Stimulated activated CD8-positive, alpha-beta memory T cell treated with anti-CD3 and anti-CD28 coated beads, Interleukin-2, amount 100 ng/mL, for 48 hours (primary cell): ENCODE measurements around the gene PIEZO1.

Source experiments
- DNase-seq, 2 donors: peaks; one replicate each; pipeline ENCODE4 v3.0.0-alpha.2; 2020; ENCODE audit warnings: low read depth in 2 of 2

Gene PIEZO1

DNA sequence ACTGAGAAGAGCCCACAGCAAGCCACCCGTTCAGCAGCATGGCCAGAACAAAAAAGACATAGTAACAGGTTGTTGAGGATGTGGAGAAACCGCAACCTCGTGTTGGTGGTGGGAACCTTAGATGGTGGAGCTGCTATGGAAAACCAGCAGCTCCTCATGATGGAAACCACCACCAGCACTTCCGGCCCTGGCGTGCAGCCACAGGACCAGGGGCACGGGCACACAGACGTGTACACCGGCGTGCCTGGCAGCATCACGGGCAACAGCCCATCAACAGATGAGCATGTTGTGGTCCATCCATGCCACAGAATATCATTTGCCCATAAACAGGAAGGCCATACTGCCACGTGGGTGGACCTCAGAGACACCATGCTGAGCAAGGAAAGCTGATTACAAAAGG lies 66.8 kb downstream of the PIEZO1 start:
- no peak for DNase-seq

DNA sequence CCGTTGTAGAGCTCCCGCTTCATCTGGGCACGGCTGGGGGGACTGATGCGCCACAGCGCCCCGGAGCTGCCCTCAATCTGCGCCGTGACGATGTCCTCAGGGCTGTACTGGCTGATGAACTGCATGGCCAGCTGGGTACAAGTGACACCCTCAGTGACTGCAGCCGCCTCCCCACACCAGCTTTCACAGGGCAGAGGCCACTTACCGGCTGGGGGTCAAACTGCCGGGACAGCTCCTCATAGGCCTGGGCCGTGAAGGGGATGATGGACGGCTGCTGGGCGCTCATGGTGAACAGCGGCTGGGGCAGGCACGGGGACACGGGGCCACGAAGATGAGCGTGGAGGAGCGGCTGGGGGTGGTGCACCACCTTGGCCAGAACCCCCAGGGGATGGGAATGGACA lies 68.4 kb downstream of the PIEZO1 start:
- DNase-seq = no peak

DNA sequence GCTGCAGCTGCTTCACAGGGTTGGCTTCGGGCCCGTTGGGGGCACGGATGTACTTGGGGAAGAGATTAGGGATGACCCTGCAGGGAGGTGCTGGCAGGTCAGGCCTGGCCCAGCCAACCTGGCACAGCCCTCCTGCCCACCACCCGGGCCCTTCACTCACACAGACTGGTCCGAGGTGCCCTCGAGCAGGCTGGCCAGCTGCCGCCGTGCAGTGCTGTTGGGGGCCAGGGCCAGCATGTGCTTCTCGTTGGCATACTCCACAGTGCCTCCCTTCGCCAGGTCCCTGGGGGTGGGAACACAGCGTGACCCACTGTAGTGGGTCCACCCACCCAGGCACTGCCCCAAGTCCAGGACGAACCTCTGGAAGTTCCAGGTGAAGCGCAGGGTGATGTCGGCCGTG lies 68.8 kb downstream of the PIEZO1 start:
- no peak for DNase-seq

DNA sequence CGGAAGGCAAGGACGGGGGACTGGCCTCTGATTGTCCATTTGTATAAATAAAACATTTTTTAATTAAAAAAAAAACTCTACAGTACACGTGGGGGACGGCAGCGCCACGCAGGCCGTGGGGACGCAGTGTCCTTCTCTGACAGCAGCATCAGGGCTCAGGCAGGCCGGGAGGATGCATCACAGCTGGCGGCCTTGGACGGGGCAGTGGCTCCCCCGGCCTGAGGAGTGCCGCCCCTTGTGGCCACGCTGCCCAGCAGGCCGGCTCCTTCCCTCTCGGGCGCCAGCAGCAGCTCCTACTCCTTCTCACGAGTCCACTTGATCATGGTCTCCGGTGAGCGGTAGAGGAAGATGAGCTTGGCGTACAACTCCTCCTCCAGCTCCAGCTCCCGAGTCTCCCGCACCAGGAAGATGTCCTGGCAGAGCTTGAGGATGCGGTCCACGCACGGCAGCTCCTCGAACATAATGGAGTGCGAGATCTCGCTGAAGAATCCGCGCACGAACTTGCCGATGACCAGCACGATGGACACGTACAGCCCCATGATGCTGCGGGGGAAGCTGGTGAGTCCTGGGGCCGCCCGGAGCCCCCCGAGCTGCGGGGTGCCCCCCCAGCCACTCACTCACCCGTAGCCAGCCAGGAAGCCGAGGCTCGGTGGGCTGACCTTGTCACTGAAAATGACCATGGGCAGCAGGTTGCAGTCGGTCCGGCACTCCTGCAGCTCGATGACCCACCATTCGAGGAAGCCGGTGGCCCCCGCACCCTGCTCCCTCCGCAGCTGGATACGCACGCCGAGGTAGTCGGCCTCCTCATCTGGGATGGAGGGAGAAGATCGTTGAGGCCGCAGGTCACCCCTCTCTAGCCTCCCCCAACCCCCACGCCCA lies 69.5 kb downstream of the PIEZO1 start:
- no peak for DNase-seq

DNA sequence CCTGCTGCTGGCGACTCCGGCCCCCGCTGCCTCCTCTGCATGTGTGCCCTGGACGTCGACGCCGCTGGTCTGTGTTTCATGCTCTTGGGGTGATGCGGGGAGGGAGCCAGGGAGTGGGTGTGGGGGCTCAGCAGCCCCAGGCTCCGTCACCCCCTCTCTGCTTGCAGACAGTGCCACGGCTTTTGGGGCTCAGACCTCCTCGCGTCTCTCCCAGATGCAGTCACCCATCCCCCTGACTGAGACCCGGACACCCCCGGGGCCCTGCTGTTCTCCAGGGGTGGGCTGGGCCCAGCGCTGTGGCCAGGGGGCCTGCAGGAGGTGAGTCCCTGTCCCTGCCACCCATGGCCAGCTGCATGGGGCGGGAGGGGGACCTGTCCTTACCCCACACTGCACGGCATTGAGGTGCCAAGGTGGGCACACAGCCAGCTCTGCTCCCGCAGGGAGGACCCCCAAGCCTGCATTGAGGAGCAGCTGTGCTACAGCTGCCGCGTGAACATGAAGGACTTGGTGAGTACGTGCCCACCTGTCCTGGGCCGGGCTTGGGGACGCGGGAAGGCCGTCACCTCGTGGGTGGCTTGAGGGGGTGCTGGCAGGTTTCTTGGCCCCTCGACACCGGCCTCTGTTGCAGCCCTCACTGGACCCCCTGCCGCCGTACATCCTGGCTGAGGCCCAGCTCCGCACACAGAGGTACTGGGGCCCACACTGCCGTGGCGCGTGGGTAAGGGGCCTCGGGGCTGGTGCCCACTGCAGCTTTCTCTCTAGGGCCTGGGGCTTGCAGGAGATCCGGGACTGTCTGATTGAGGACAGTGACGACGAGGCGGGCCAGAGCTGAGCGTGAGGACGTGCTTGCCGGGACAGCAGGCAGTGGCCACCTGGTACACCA lies 70.4 kb downstream of the PIEZO1 start:
- no peak for DNase-seq

DNA sequence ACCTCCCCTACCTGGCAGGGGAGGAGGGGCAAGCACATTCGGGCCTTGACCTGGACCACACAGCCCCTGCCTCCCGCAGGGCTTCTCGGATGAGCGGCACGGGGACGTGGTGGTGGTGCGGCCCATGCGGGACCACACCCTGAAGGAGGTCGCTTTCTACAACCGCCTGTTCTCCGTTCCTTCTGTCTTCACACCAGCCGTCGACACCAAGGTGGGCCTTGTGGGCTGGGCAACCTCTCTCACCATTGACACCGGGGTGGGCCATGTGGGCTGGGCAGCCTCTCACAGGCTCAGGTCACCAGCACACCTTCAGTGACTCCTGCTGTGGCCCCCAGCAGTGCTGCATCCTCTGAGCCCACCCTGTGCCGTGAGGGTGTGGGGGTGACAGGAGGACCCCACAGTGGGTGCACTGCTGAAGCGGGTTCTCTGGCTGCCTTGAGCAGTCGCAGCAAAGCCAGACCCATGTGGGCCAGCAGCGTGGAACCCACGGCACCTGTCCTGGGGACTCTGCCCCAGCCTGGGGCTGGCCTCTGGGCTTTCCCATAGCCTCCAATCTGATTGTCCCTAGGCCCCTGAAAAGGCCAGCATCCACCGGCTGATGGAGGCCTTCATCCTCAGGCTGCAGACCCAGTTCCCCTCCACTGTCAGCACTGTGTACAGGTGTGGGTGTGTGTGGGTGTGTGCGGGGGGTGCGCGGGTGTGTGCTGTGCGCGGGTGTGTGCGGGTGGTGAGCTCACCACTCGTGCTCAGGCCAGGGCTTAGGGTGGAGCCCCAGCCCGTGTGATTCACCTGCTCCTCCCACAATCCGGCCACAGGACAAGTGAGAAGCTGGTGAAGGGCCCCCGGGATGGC lies 71.2 kb downstream of the PIEZO1 start:
- no peak for DNase-seq

DNA sequence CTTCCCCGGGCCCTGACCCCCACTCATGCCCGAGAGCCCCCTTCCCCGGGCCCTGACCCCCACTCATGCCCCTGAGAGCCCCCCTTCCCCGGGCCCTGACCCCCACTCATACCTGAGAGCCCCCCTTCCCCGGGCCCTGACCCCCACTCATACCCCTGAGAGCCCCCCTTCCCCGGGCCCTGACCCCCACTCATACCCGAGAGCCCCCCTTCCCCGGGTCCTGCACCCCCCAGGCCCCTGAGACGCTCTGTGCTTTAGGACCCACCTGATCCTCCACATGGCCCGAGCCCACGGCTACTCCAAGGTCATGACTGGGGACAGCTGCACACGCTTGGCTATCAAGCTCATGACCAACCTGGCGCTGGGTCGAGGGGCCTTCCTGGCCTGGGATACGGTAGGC lies 72.0 kb downstream of the PIEZO1 start:
- no peak for DNase-seq

DNA sequence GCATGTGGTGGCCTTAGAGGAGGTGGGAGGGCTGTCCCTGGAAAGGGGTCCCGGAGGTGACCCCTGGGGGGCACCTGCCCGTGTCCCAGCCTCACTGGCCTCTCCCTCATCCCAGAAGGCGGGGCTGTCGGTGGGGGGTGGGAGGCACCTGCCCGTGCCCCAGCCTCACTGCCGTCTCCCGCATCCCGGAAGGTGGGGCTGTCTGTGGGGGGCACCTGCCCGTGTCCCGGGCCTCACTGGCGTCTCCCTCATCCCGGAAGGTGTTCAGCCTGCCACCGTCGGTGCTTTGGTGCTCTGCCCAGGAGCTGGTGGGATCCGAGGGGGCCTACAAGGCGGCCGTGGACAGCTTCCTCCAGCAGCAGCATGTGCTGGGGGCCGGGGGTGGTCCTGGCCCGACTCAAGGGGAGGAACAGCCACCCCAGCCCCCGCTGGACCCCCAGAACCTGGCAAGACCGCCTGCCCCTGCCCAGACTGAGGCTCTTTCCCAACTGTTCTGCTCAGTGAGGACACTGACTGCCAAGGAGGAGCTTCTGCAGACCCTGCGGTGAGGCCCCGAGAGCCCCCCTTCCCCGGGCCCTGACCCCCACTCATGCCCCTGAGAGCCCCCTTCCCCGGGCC lies 72.5 kb downstream of the PIEZO1 start:
- DNase-seq = no peak

DNA sequence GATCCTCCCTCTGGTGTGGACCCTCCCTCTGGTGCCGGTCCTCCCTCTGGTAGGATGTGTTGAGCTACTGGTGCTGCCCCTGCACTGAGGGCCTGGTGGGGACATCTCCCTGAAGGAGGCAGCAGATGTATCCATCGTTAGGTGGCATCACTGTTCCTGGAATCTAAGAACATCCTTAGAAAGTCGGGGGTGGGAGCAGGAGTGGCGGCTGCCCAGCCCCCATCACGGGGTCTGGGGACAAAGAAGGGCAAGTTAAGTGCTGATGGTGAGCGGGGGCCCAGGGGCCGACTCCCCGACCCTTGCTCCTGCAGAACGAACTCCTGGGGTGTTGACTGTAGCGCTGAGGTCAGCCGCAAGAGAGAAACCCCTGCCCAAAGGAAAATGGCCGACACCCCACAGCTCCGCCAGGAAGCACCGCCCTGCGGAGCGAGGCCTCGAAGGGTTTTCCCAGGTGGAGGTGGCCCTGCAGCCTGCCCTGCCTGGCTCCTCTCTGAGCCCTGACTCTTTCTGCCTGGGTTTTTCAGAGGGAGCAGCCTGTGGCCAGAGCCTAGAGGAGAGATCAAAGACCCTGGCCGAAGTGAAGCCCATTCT lies 73.2 kb downstream of the PIEZO1 start:
- DNase-seq = no peak

DNA sequence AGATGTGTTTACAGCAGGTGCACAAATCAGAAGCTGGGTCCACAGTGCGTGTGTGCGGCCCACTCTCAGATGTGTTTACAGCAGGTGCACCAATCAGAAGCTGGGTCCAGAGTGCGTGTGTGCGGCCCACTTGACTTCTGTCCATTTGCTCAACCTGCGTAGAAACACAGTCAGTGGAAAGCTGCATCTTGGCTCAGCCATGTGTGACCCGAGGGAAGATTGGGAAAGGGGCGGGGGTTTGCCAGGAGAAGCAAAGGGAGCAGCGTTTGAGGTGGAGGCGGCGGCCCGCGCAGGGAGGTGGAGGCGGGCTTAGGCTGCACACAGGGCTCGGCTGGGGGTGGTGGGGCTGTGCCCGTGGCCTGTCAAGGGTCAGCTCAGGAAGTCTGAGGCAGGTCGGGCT lies 74.5 kb downstream of the PIEZO1 start:
- DNase-seq = no peak

DNA sequence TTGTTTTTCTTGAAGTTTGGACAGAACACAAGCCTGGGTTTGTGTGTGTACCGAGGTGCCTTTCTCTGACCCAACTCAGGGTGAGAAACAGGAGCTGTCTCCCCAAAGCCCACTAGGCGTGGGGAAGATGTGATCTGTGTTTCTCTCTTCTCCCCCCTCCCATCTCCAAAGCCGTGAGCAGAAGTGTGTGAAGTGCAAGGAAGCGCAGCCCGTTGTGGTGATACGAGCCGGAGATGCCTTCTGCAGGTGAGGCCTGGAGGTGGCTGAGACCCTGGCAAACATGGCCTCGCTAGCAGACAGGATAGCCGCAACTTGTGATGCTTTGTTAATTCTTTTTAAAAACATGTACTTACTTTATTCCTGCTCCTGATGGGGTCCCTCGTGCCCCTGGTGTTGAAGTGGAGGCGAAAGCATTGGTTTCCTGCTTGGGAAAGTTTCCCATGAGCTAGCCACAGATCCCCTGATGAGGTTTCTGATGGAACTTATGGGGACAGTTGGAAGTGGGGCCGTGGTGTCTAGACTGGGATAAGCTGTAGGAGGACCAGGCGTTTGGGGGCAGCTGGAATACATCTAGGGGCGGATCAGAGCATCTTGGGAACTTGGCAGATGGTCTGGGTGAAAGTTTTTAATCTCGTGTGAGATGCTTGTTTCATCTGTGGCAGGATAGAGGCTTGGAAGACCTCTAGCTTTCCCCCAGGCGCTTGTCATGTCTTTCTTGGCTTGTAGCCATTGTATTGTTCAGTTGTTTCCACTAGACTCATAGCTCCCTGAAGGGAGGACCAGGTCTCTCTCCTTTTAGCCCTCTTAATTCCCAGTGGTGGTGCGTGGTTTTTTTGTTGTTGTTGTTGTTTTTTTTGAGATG lies 77.8 kb downstream of the PIEZO1 start:
- no peak for DNase-seq

DNA sequence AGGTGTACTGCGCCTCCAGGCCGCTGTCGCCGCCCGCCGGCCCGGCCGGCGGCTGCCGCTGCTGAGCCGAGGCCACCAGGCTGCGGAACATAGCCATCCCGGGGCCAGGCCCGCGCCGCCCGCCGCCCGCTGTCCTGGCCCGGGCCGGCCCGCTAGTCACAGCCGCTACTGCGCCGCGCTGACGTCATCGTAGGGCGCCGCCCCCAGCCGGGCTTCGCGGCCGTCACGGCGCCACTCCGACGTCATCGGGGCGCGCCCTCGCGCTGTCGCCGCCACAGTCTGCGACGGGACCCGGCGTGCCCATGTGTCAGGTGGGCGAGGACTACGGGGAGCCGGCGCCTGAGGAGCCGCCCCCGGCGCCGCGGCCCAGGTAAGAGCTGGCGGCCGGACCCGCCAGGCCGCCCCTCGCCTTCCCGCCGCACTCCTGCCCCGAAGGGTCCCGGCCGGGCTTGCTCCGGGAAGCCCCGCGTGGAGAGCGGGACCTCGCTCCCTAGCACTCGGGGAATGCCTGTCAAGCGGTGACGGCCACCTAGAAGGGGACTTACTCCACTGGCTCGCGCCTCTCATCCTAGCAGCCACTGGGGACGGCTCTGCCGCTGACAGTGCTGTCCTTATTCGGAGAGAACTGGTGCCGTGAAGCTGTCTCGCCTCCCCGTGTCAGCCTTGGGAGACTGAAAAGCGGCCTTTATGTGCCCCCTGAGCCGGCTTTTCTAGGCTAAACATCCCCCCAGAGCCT lies 78.6 kb downstream of the PIEZO1 start, which contains the start of the genes CTU2 and RNF166:
TSS of gene CTU2 (plus strand) at position 275 of the 736 bp plus-strand sequence. CDS start at position 303, 28 bp downstream.
TSS of gene RNF166 (minus strand) at position 180 of the 736 bp plus-strand sequence. CDS start at position 97, 83 bp downstream.
- peak; percentile 90 to 95 for DNase-seq

DNA sequence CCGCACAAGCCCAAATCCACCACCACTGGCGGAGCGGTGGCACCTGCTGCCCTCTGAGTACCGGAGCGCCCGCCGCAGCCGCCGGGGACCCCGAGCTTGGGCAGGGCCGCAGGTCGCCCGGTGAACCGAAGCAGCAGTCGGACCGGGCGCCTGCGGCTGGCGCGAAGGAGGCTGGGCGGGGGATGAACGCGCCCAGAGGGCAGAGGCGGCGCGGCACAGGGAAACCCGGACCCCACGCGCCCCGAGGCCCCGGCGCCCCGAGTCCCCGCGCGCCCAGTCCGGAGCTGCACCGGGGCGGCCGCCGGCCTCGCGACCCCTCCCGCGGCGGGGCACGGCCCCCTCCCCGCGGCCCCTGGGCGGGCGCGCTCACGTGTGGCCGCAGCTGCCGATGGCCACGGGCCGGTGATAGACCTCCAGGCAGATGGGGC lies 79.2 kb downstream of the PIEZO1 start:
- no peak for DNase-seq

DNA sequence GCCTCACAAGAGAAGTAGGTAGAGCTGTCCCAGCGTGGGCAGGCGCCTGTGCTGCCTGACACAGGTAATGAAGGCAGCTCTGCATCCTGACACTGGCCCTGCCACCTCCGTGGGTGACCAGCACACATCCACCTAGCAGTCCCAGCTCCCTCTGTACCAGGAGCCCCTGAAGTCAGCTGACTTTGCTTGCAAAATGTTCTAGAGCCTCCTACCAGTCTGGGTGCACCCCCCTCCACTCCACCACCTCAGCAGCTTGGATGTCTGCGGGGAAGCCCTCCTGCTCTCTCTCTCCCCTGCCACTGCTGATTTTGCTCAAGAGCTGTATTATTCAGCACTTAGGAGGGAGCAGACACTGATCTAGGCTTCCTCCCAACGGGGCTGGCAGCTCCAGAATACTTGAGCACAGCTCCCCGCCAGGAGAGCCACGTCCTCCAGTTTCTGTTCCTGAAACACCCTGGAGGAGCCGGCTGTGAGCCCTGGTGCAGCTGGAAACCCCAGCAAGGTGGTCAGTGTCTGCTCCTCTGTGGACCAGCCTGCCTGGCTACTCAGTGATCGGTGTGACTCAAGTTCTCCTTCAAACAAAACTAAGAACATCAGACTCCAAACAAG lies 79.8 kb downstream of the PIEZO1 start:
- DNase-seq = no peak

DNA sequence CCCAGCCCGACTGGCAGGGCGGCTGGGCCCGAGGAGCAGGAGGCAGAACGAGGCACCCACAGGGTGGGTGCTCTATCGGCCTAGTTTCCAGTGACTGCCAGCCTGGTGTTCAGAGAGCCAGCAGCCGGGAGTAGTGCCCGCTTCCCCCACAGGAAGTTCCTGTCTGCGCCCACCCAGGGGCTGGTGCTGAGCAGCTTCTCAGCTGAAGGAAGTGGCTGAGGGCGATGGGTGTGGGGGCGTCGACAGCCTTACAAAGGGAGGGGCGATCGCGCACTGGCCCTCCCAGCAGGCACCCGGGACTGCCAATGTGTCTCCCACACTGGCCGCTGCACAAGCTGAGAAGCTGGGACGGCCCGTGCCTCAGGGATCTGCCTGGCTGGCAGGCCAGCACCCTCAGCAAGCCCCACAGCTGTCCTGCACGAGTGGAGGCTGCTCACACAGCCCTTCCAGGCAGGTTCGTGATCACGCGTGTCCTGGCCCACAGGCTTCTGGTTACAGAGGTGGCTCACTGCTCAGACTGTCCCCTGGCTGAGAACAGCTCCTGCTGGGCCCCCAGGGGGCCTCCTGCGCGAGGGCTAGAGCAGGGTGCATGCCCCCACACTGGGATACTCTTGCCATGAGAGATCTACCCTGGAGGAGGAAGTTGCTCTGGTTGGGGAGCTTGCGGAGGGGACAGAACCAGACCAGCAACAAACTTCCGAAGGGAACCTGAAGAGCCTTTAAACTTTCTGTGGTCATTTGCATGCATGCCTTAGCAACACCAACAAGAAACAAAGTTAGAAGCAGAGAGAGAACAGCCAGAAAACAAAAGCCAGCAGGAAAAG lies 81.3 kb downstream of the PIEZO1 start:
- DNase-seq = peak; percentile 63 to 70

DNA sequence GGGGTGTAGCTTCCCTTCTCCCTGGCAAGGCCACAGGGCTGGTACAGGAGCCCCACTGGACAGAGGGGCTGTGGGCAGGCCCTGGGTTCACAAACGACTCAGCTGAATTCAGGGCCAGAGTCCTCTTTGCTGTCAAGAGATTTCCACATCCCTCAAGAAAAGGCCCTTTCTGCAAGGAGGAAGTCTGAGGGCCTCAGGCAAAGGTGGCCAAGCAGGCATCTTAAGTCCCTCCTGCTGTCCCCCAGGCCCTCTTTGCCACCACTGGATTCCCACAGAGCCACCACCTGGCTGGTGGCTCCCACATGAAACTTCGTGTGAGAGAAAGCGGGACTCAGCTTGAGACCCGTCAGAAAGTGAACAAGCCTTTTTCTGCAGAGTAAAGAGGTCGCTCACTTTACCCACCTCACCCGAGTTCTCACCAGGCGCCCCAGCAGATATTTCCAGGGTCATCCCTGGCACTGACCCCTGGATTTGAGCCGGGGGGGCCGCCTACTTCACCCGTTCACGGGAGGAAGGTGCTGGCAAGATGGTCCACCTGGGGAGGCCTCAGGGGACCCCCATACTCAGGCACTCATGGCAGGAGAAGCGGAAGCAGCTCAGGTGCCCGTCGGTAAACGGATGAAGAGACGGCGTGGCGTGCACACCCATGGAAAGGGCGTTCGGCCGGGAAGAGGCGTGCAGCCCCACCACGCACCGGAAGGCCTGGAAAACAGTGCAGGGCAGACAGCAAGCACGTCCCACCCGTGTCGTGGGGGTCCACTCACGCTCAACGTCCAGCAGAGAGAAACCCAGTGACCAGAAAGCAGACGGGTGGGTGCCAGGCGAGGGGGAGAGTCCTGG lies 82.4 kb downstream of the PIEZO1 start:
- no peak for DNase-seq
